ENCODE results near the gene HSD17B11.

GRCh38 chr4:87353592-87353991 lies 37.4 kb downstream of the HSD17B11 start:
- TF ChIP-seq CTCF (IDR thresholded peaks at IDR 0.05 in 8 of 11, conservative IDR thresholded peaks at IDR 0.05 in 3 of 11), result peak in 7 of 11 experiments; percentile 39 to 55 (median 52)
- no peak for TF ChIP-seq POLR2A (IDR thresholded peaks at IDR 0.05)
